AG09309 (cell line): ENCODE measurements around the gene GOLGA8N.
"Not testable (repeated sequence)": the region's sequence is repeated elsewhere in the genome, so short reads cannot be mapped to it uniquely, and the experiment has no call there.

Experiments used
- DNase-seq: peaks from one replicate; pipeline ENCODE4 v3.0.0-alpha.2; 2010; ENCODE audit warnings: low read depth
- H3K4me3 ChIP-seq: 2 replicates; pipeline ENCODE4 v1.5.1; 2011; ENCODE audit warnings: mild to moderate bottlenecking, low read depth, low read length, moderate library complexity; ENCODE audit not compliant: control insufficient read depth
- TF ChIP-seq, protein P1 (sequence below): IDR thresholded peaks from 2 replicates; pipeline ENCODE4 v1.5.1; 2011; ENCODE audit warnings: mild to moderate bottlenecking, low read depth, low read length, inconsistent platforms; ENCODE audit not compliant: insufficient read depth, control insufficient read depth; ENCODE audit errors: missing control alignments

Gene GOLGA8N

DNA sequence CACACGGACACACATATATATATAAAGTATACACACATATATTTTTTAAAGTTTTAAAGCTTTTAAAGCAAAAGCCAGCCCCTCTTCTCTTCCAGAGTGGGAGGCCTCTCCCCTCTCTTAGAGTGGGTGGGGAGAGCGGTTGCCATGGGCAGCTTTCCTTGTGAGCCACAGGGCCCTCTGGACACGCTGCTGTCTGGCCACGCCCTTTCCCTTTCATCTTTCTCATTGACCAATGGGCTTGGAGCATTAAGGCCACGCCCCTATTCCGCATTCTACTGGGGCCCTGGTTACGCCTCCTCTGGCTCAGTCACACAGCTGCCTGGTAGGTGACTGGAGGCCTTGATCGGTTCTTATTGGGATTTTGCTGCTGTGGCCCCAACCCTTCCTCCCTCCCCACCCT, at the start of gene GOLGA8N:
GOLGA8N (plus strand) TSS at position 306 of the 400 bp plus-strand sequence.
- not testable (repeated sequence) for DNase-seq, H3K4me3 ChIP-seq

DNA sequence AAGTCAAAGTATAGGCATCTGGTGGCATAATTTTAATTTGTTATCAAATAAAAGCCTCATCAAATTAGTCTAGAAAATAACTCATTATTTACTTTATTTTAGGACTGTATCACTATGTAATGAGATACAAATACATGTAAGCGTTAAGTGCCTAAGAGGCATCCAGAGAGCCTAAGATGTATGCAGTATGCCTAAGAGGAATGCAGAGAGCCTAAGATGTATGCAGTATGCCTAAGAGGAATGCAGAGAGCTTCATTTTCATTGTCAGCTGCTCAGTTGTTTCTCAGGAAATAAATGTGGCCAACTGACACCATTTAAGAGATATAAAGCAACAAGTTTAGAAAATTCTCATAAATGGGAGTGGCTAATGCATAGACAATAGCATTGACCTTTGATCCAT, 49.8 kb upstream of the GOLGA8N start:
- DNase-seq, H3K4me3 ChIP-seq: not testable (repeated sequence)

DNA sequence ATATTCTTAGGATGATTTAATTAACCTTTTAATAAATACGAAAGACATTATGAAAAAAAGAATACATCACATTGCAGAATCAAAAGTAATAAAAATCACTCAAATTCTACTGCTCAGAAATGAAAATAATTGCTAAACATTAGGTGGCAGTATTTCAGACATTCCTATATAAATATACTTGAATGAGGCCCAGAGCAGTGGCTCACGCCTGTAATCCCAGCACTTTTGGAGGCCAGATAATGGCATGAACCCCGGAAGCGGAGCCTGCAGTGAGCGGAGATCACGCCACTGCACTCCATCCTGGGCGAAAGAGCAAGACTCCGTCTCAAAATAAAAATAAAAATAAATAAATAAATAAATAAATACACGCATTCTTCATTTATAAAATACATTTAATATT, 48.1 kb upstream of the GOLGA8N start:
- DNase-seq: not testable (repeated sequence)

DNA sequence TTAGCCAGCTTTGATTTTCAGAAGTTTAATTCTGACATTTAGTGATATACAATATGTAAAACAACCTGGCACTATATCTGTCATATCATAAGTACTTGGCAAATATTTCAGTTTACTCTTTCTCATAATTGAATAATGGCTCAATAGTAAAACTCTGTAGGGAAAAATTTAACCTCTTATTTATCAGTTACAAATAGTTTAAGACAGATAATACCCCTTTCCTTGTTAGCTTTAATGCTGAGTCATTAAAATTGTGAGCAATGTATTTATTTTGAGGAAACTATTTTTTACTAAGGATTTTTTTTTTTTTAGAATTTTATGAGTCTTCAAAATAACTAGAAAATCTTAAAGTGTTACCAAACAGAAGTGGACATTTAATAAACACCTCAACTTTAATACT, 38.7 kb upstream of the GOLGA8N start:
- DNase-seq, H3K4me3 ChIP-seq: not testable (repeated sequence)

More for the DNA sequence above, 48.1 kb upstream of the GOLGA8N start:
- H3K4me3 ChIP-seq: not testable (repeated sequence)

DNA sequence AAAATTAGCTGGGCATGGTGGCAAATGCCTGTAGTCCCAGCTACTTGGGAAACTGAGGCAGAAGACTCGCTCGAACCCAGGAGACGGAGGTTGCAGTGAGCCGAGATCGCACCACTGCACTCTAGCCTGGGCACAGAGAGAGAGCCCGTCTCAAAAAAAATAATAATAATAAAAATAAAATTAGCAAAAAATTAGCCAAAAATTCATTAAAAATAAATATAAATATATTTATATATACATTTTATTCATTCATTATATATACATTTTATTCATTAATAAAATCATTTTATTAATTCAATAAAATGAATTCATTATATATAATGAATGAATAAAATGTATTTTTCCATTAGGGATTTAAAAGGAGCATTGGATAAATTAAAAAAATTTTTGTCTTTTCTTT, 31.1 kb upstream of the GOLGA8N start:
- not testable (repeated sequence) for DNase-seq, H3K4me3 ChIP-seq

DNA sequence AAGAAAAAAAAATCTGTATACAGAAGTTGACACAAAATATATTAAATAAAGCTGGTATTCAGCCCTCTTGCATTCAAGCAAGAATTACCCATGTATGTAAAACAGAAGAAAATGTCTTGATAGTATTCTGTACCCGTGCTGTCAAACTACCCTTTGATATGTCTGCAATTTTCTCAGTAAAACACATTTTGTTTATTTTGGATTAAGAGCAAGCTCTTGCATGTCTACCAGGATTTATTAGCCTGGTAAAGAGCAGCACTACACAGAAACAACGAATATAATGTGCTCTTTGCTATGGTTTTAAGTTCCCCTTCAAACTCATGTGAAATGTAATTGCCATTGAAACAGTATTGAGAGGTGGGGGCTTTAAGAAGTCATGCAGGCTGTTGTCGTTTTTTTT, 24.3 kb upstream of the GOLGA8N start:
- DNase-seq: not testable (repeated sequence)

DNA sequence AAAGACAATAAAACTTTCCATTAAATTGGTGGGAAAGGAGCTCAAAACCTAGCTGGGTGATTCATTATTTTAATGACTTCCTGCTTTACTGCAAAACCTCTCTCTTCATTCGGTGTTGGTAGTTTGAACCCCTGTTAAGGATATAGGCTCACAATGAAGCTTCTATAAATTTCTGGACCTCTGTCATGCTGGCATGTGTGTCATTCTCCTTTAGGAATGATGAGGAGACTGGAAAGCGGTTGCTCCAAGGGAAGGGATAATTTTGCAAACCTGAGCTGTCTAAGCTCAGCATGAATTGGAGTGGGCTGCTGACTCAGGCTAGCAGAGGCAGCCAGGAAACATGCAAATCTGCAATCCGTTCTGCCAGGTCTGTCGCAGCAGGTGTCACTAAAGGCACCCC, 14.8 kb upstream of the GOLGA8N start:
- DNase-seq, H3K4me3 ChIP-seq: not testable (repeated sequence)

More for the DNA sequence above, 24.3 kb upstream of the GOLGA8N start:
- H3K4me3 ChIP-seq: not testable (repeated sequence)

DNA sequence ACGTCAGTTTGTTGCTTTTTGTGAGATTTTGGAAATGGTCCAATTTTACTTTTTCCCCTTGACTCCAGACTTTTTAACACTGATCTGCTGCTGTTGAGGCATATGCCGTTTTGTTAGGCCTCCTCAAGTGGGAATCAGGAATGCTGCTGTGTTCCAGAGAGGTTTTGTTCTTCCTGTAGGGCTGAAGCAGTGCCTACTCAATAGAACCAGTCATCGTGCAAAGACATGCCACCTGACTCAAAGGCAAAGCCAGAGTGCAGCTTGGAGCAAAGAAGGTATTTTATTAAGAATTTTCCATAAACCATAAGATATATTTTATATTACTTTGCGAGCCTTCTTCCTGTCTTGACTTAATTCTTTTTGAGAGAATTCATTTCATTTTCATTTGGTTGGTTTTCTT, 7.4 kb upstream of the GOLGA8N start:
- DNase-seq, H3K4me3 ChIP-seq: not testable (repeated sequence)

DNA sequence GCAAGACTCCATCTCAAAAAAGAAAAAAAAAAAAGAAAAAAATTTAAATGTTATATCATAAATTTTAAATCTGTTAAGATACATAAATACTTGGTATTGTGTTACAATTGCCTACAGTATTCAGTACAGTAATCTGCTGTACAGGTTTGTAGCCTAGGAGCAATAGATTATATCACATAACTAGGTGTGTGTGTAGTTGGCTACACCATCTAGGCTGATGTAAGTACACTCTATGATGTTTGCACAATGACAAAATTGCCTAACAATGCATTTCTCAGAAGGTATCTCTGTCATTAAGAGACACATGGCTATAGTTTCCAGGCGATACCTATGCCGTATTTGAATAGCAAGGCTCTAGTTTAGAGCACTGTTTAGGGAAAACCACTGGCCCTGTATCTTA, 16.3 kb downstream of the GOLGA8N start:
- H3K4me3 ChIP-seq, DNase-seq: not testable (repeated sequence)

DNA sequence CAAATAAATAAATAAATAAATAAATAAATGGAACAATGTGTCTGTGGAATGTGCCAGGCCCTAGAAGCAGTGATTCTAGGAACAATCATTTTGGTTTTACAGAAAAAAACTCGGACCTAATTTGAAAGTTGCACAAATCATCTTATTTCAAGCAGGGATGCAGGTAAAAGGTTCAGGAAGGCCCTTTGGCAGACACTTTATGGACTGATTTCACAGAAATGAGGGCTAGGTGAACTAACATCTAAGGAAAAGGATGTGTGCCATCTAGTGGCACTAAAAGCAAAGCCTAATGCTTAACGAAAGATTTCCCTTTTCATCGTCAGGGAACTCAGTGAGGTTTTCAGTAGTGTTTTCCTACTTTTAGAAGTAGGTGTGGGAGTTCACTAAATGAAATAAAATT, 17.5 kb downstream of the GOLGA8N start:
- peak; percentile 3 for DNase-seq
- not testable (repeated sequence) for H3K4me3 ChIP-seq

DNA sequence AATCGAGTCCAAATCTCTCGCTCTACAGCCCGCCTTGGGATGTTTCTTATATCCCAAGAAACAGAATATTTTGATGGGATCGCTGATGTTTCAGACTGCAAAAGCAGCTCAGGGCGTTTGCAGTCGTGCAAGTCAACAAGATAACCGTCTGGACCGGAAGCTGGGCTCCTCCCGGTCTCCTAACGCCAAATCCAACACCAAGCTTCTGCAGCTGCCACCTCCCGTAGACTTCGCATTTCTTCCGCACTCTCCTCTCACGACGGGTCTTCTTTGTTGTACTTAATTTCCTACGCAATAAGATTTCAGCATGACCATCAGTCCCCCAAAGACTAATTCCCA, 21.4 kb downstream of the GOLGA8N start:
- not testable (repeated sequence) for DNase-seq
- peak overlapping the region; percentile 69 for H3K4me3 ChIP-seq

DNA sequence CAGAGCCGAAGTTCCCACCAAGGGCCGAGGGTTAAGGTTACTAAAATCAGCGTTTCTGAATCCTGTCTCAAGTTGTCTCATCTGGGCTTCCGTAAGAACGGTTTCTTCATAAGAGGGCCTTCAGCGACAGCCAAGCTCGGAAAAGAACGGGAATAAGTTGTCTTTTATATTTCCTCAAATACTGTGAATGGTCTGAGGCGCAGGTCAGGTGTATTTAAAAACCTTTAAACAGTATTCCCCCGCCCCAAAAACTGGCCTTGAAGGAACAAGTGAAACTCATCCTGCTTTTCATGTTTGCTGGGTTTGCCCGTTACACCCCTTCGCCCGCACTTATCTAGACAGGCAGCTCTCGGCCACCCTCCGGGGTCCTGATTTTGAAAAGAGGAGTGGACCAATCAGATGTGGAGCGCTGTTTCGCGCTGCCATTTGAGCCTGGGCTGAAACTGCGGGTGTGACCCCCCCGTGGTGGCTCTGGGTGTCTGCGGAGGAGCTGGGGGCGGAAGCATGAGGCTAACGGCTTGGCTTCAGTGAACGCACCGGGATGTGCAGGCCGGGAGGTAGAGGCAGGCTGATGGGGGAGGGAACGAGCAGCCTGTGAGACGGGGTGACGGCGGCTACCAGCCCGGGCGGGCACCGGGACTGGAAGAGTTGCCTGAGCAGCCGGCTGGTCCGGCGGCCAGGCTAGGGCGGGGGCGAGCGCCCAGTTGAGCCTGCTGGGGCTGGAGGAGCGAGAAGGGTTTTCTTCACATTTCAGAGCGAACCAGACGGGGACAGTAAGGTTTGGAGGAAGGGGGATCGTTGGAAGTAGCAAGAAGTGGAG, 22.0 kb downstream of the GOLGA8N start, which contains the start of gene ARHGAP11A:
ARHGAP11A (plus strand) TSS at position 454 of the 820 bp plus-strand sequence. CDS start 708 bp downstream, outside the sequence.
- DNase-seq: peak; percentile 48
- H3K4me3 ChIP-seq: peak within 1 kb of the TSS; percentile 69

DNA sequence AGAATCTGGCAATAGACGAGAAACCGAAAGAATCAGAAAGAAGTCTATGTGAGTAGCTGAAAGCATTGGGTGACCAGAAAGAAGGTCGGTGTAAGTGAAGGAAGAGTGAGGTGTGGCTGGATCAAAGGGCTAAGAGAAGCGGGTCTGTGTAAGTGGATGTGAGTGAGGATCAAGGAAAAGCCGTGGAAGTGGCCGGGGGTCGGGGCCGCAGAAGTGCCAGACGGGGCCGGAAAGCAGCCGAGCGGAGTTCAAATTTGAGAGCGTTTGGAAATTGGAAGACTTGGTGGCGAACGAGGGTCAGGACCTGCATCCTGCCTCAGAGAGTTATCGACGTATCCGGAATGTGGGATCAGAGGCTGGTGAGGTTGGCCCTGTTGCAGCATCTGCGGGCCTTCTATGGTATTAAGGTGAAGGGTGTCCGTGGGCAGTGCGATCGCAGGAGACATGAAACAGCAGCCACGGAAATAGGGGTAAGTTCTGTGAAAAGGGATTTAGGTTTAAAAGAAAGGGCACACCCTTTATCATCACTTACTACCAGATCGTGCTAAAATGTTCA, 22.7 kb downstream of the GOLGA8N start:
- DNase-seq: not testable (repeated sequence)
- peak overlapping the region; percentile 69 for H3K4me3 ChIP-seq

DNA sequence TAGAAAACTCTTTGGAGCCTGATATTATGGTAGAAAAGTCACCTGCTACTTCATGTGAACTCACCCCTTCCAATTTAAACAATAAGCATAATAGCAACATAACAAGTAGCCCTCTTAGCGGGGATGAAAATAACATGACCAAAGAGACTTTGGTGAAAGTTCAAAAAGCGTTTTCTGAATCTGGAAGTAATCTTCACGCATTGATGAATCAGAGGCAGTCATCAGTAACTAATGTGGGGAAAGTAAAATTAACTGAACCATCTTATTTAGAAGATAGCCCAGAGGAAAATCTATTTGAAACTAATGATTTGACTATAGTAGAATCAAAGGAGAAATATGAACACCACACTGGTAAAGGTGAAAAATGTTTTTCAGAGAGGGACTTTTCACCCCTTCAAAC, 43.2 kb downstream of the GOLGA8N start:
- DNase-seq: no peak
- TF ChIP-seq, protein P1, sequence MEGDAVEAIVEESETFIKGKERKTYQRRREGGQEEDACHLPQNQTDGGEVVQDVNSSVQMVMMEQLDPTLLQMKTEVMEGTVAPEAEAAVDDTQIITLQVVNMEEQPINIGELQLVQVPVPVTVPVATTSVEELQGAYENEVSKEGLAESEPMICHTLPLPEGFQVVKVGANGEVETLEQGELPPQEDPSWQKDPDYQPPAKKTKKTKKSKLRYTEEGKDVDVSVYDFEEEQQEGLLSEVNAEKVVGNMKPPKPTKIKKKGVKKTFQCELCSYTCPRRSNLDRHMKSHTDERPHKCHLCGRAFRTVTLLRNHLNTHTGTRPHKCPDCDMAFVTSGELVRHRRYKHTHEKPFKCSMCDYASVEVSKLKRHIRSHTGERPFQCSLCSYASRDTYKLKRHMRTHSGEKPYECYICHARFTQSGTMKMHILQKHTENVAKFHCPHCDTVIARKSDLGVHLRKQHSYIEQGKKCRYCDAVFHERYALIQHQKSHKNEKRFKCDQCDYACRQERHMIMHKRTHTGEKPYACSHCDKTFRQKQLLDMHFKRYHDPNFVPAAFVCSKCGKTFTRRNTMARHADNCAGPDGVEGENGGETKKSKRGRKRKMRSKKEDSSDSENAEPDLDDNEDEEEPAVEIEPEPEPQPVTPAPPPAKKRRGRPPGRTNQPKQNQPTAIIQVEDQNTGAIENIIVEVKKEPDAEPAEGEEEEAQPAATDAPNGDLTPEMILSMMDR: no peak
- no peak overlapping the region for H3K4me3 ChIP-seq
